HT-29 (cell line): ENCODE results near the gene NDUFB2. TPM values are rescaled to one million over a fixed set of nuclear protein-coding genes. Genes with fewer than 3 reads are reported as not detected.
A peak's percentile ranks its signal among the peaks of the same experiment; 100 is the strongest.
"Not testable (repeated sequence)": the region's sequence is repeated elsewhere in the genome, so short reads cannot be mapped to it uniquely, and the experiment has no call there.

Source experiments
- DNase-seq: peaks from one replicate; pipeline ENCODE4 v3.0.0-alpha.2; 2015; ENCODE audit warnings: low spot score
- total RNA-seq: library from RNA; depleted of rRNA; stranded (reverse); fragments of >200 nt; shearing (Covaris generic); gene quantifications from 2 replicates; pipeline ENCODE4 v1.2.3, GENCODE V29; 2014; rRNA removed

Gene NDUFB2
- total RNA-seq = 328 and 378 TPM in 2 replicates

- peak; percentile 91 for DNase-seq
These were observed at the start of gene NDUFB2 for GRCh38 chr7:140696680-140697446. Gene NDUFB2, plus strand, starts transcription at chr7:140696708. Its CDS starts 37 bp downstream, at chr7:140696745.

- DNase-seq = peak; percentile 70
These were observed 49.4 kb upstream of the NDUFB2 start for GRCh38 chr7:140646931-140647647.

GRCh38 chr7:140649556-140650205 is 46.8 kb upstream of the NDUFB2 start:
- no peak for DNase-seq

- no peak for DNase-seq
These were observed 46.1 kb upstream of the NDUFB2 start for GRCh38 chr7:140650367-140650766.

- peak; percentile 84 for DNase-seq
These were observed 43.0 kb upstream of the NDUFB2 start for GRCh38 chr7:140653319-140654108.

- DNase-seq = no peak
These were observed 42.5 kb upstream of the NDUFB2 start for GRCh38 chr7:140654109-140654387.

- DNase-seq = no peak
These were observed 41.8 kb upstream of the NDUFB2 start for GRCh38 chr7:140654661-140655060.

GRCh38 chr7:140655511-140656408 is 40.7 kb upstream of the NDUFB2 start:
- DNase-seq = no peak

GRCh38 chr7:140656548-140657515 is 39.7 kb upstream of the NDUFB2 start:
- DNase-seq = peak; percentile 87

- DNase-seq = no peak
These were observed 38.6 kb upstream of the NDUFB2 start for GRCh38 chr7:140657891-140658290.

GRCh38 chr7:140659856-140660255 is 36.7 kb upstream of the NDUFB2 start:
- no peak for DNase-seq

GRCh38 chr7:140661124-140661523 is 35.4 kb upstream of the NDUFB2 start:
- no peak for DNase-seq

- not testable (repeated sequence) for DNase-seq
These were observed 33.6 kb upstream of the NDUFB2 start for GRCh38 chr7:140662938-140663337.

GRCh38 chr7:140667476-140667875 is 29.0 kb upstream of the NDUFB2 start:
- no peak for DNase-seq

- DNase-seq = no peak
These were observed 27.9 kb upstream of the NDUFB2 start for GRCh38 chr7:140668641-140669040.

- no peak for DNase-seq
These were observed 27.2 kb upstream of the NDUFB2 start for GRCh38 chr7:140669352-140669751.

GRCh38 chr7:140669862-140670261 is 26.6 kb upstream of the NDUFB2 start:
- not testable (repeated sequence) for DNase-seq

- no peak for DNase-seq
These were observed 26.1 kb upstream of the NDUFB2 start for GRCh38 chr7:140670343-140670935.

GRCh38 chr7:140671966-140672365 is 24.5 kb upstream of the NDUFB2 start:
- DNase-seq = no peak
